Measurements from ENCODE around the gene NAV2. TPM values are rescaled to one million over a fixed set of nuclear protein-coding genes. Genes with fewer than 3 reads are reported as not detected.

Gene NAV2
- total RNA-seq, 1 donor from 2014 or later, result 9.6 TPM

- Histone ChIP-seq H3K27ac (no peak overlapping the region), H3F3A (ENCODE audit: low read depth) (peaks cover 16% of the 10 kb centered on the region), H3K4me1 (peaks cover 44% of the 10 kb centered on the region), H3K4me3 (no peak overlapping the region), H3K27me3 (no peaks in the 10 kb centered on the region), H3K36me3 (no peaks in the 10 kb centered on the region), H3K79me2 (ENCODE audit: low read depth) (peaks cover 59% of the 10 kb centered on the region), H3K9ac (no peak overlapping the region), H4K20me1 (ENCODE audit: low read depth) (peaks cover 53% of the 10 kb centered on the region), H3K4me2 (peak overlapping the region; percentile 2), H2AFZ (replicated peaks) (no peak overlapping the region), H3K9me3 (ENCODE audit: low read depth) (no peaks in the 10 kb centered on the region)
- peaks cover 76% of the 10 kb centered on the region for H3K4me1 Mint-ChIP-seq
- H3K9me3 Mint-ChIP-seq, result no peaks in the 10 kb centered on the region
- peaks cover 9% of the 10 kb centered on the region for H3K27me3 Mint-ChIP-seq (ENCODE audit: insufficient read depth, low read depth)
- no peak for TF ChIP-seq EZH2phosphoT487 (IDR thresholded peaks at IDR 0.05)
- no peak for TF ChIP-seq EZH2 (IDR thresholded peaks at IDR 0.05)
- TF ChIP-seq CTCF (IDR thresholded peaks at IDR 0.05), result no peak
- peaks cover 7% of the 10 kb centered on the region for H3K36me3 Mint-ChIP-seq
- no peak overlapping the region for H3K4me3 Mint-ChIP-seq
- no peak overlapping the region for H3K27ac Mint-ChIP-seq
- DNase-seq (ENCODE audit: low spot score), result no peak
Observed at GRCh38 chr11:20032127-20032526, 319.5 kb downstream of the NAV2 start.

GRCh38 chr11:20032577-20033260, 320.1 kb downstream of the NAV2 start:
- Histone ChIP-seq H3K79me2 (ENCODE audit: low read depth) (peaks cover 57% of the 10 kb centered on the region), H3K27me3 (no peaks in the 10 kb centered on the region), H3K36me3 (no peaks in the 10 kb centered on the region), H3F3A (ENCODE audit: low read depth) (peaks cover 10% of the 10 kb centered on the region), H4K20me1 (ENCODE audit: low read depth) (peaks cover 47% of the 10 kb centered on the region), H3K9ac (no peak overlapping the region), H3K4me2 (no peak overlapping the region), H3K4me1 (peaks cover 38% of the 10 kb centered on the region), H2AFZ (replicated peaks) (no peak overlapping the region), H3K4me3 (no peak overlapping the region), H3K9me3 (ENCODE audit: low read depth) (no peaks in the 10 kb centered on the region), H3K27ac (no peak overlapping the region)
- Mint-ChIP-seq H3K9me3 (no peaks in the 10 kb centered on the region), H3K27ac (no peak overlapping the region), H3K27me3 (ENCODE audit: insufficient read depth, low read depth) (peaks cover 9% of the 10 kb centered on the region), H3K36me3 (peaks cover 10% of the 10 kb centered on the region), H3K4me1 (peaks cover 73% of the 10 kb centered on the region), H3K4me3 (no peak overlapping the region)
- no peak for TF ChIP-seq EZH2phosphoT487 (IDR thresholded peaks at IDR 0.05)
- no peak for TF ChIP-seq CTCF (IDR thresholded peaks at IDR 0.05)
- TF ChIP-seq EZH2 (IDR thresholded peaks at IDR 0.05), result no peak
- no peak for DNase-seq (ENCODE audit: low spot score)

GRCh38 chr11:20033806-20034205, 321.2 kb downstream of the NAV2 start:
- Histone ChIP-seq H3K79me2 (ENCODE audit: low read depth) (peaks cover 46% of the 10 kb centered on the region), H3K27ac (no peak overlapping the region)

More at GRCh38 chr11:20033806-20034205, 321.2 kb downstream of the NAV2 start:
- Histone ChIP-seq H3K4me2 (no peak overlapping the region), H3K27me3 (no peaks in the 10 kb centered on the region), H3K9me3 (ENCODE audit: low read depth) (no peaks in the 10 kb centered on the region), H3K36me3 (no peaks in the 10 kb centered on the region), H3F3A (ENCODE audit: low read depth) (no peaks in the 10 kb centered on the region), H2AFZ (replicated peaks) (no peak overlapping the region), H3K4me3 (no peak overlapping the region), H3K9ac (no peak overlapping the region), H4K20me1 (ENCODE audit: low read depth) (peaks cover 42% of the 10 kb centered on the region), H3K4me1 (peaks cover 30% of the 10 kb centered on the region)
- Mint-ChIP-seq H3K9me3 (no peaks in the 10 kb centered on the region), H3K36me3 (peaks cover 14% of the 10 kb centered on the region), H3K27me3 (ENCODE audit: insufficient read depth, low read depth) (peaks cover 12% of the 10 kb centered on the region), H3K4me1 (peaks cover 66% of the 10 kb centered on the region), H3K4me3 (no peak overlapping the region), H3K27ac (no peak overlapping the region)
- TF ChIP-seq EZH2phosphoT487 (IDR thresholded peaks at IDR 0.05) (no peak), CTCF (IDR thresholded peaks at IDR 0.05) (no peak)
- DNase-seq (ENCODE audit: low spot score), result no peak

Data from neural progenitor cell (in vitro differentiated cells).